ENCODE results near the gene TSHZ1.

TSHZ1 gene

GRCh38 chr18:75202696-75203365, 7.8 kb upstream of the TSHZ1 start:
- no peak for TF ChIP-seq YY1 (IDR thresholded peaks at IDR 0.05; ENCODE audit: low read depth)
- no peak for TF ChIP-seq MAX (IDR thresholded peaks at IDR 0.05)
- no peak for TF ChIP-seq USF1 (IDR thresholded peaks at IDR 0.05)
- TF ChIP-seq ZBTB7A (IDR thresholded peaks at IDR 0.05; ENCODE audit: low read depth): no peak
- TF ChIP-seq REST (IDR thresholded peaks at IDR 0.05; ENCODE audit: low read depth): no peak

- TF ChIP-seq CEBPB (IDR thresholded peaks at IDR 0.05): no peak
- no peak for TF ChIP-seq CREB1 (IDR thresholded peaks at IDR 0.05; ENCODE audit: low read depth)
- TF ChIP-seq FOXM1 (IDR thresholded peaks at IDR 0.05; ENCODE audit: borderline replicate concordance, low read depth): no peak
- no peak for TF ChIP-seq REST (IDR thresholded peaks at IDR 0.05; ENCODE audit: low read depth)
- TF ChIP-seq MAX (IDR thresholded peaks at IDR 0.05): no peak
These were observed 7.0 kb upstream of the TSHZ1 start for GRCh38 chr18:75203416-75204268.

GRCh38 chr18:75204269-75204731, 6.3 kb upstream of the TSHZ1 start:
- TF ChIP-seq CREB1 (IDR thresholded peaks at IDR 0.05; ENCODE audit: low read depth) (no peak), TAF1 (IDR thresholded peaks at IDR 0.05; ENCODE audit: low read depth) (no peak), EGR1 (IDR thresholded peaks at IDR 0.05) (no peak), ZBTB7A (IDR thresholded peaks at IDR 0.05; ENCODE audit: low read depth) (no peak), FOXM1 (IDR thresholded peaks at IDR 0.05; ENCODE audit: borderline replicate concordance, low read depth) (no peak), EP300 (IDR thresholded peaks at IDR 0.05; ENCODE audit: borderline replicate concordance) (no peak), YY1 (IDR thresholded peaks at IDR 0.05; ENCODE audit: low read depth) (no peak), USF1 (IDR thresholded peaks at IDR 0.05) (no peak), TEAD4 (IDR thresholded peaks at IDR 0.05) (no peak), TCF12 (IDR thresholded peaks at IDR 0.05; ENCODE audit: low read depth) (no peak), REST (IDR thresholded peaks at IDR 0.05; ENCODE audit: low read depth) (no peak), MAX (IDR thresholded peaks at IDR 0.05) (no peak), NFIC (IDR thresholded peaks at IDR 0.05) (no peak), CEBPB (IDR thresholded peaks at IDR 0.05) (no peak), RAD21 (IDR thresholded peaks at IDR 0.05; ENCODE audit: low read depth) (no peak)
